ENCODE results near the gene HBS1L. TPM values are rescaled to one million over a fixed set of nuclear protein-coding genes. Genes with fewer than 3 reads are reported as not detected.

HBS1L gene
- total and polyA plus RNA-seq, 9 of the 15 experiments (the other 6 are each of a cell fraction or from before 2014, with no cell fraction given) = 101 to 199 (median 145) TPM

DNA sequence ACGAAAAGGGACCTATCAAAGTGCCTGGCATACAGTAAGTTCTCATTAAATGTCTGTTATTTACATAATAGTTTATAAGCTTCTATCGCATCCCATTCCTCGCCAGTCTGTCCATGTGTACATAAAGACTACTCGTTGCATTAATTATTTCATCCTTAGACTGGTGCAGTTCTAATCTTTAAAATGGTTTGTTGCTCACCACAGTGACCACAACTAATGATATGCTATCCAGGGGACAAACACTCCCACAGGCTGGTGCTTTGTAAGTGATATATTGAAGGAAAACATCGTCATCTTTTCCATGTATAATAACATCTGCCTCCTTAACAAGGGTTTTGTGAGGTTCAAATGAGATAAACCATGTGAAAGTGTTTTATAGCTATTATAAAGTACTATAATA lies 39.0 kb upstream of the HBS1L start (continued):
- peak; percentile 35; the same call in 1 of the 2 replicates for TF ChIP-seq TAL1 (IDR thresholded peaks at IDR 0.05)
- TF ChIP-seq, protein P1, sequence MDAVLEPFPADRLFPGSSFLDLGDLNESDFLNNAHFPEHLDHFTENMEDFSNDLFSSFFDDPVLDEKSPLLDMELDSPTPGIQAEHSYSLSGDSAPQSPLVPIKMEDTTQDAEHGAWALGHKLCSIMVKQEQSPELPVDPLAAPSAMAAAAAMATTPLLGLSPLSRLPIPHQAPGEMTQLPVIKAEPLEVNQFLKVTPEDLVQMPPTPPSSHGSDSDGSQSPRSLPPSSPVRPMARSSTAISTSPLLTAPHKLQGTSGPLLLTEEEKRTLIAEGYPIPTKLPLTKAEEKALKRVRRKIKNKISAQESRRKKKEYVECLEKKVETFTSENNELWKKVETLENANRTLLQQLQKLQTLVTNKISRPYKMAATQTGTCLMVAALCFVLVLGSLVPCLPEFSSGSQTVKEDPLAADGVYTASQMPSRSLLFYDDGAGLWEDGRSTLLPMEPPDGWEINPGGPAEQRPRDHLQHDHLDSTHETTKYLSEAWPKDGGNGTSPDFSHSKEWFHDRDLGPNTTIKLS (IDR thresholded peaks at IDR 0.05; ENCODE audit: borderline replicate concordance, low read depth) = no peak
- TF ChIP-seq CBFA2T3 (IDR thresholded peaks at IDR 0.05) = peak; percentile 69
- TF ChIP-seq HOXB6 (CRISPR knock-in tag; IDR thresholded peaks at IDR 0.05; ENCODE audit: borderline replicate concordance) = no peak
- TF ChIP-seq HNRNPH1 (optimal IDR thresholded peaks at IDR 0.05; ENCODE audit: low read depth, low read length) = no peak

DNA sequence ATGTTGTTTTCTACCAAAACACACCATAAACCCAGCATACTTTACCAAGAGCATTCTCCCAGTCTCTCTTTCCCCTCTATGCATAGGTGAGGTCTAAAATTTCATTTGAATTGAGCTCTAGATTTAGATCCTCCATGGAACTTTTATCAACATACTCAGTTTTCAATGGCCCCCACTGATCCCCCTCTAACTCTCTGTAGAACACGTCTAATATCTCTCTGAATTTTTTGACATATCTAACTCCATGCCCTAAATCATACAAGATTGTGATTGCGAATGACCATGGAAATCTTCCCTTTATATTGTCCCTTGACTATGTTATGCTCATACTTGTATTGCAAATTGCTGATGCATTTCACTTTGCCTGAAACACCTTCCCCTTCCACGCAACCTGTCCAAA lies 38.1 kb upstream of the HBS1L start:
- Histone ChIP-seq H3K4me1 (replicated peaks in 1 of 2; ENCODE audit: control insufficient read depth in 2 of 2, insufficient read depth in 2 of 2, low read length in 2 of 2) (peaks cover 15 to 73% of the 10 kb centered on the region in 2 experiments), H3K27me3 (ENCODE audit: control insufficient read depth in 2 of 2, insufficient read depth in 2 of 2, low read length in 2 of 2) (no peaks in the 10 kb centered on the region), H3K4me2 (ENCODE audit: insufficient read depth, low read length) (no peak overlapping the region), H3K27ac (ENCODE audit: extremely low read depth, low read depth, low read length) (no peak overlapping the region), H4K20me1 (replicated peaks; ENCODE audit: control insufficient read depth, insufficient read depth, low read length) (no peaks in the 10 kb centered on the region), H3K9ac (ENCODE audit: insufficient read depth in 1 of 2, low read depth in 2 of 2, low read length in 2 of 2) (no peak overlapping the region), H3K36me3 (ENCODE audit: control insufficient read depth, insufficient read depth, low read length) (no peaks in the 10 kb centered on the region), H2AFZ (ENCODE audit: low read depth, low read length) (peak overlapping the region; percentile 37), H3K9me3 (replicated peaks; ENCODE audit: control insufficient read depth, insufficient read depth, low read depth, low read length) (no peaks in the 10 kb centered on the region), H3K79me2 (ENCODE audit: control insufficient read depth, insufficient read depth, low read length) (no peaks in the 10 kb centered on the region), H3K9me1 (ENCODE audit: control insufficient read depth, insufficient read depth, low read length) (no peaks in the 10 kb centered on the region), H3K4me3 (no peak overlapping the region)
- in situ Hi-C loops (cut with MboI) (no loop called here), intact Hi-C loops (cut with micrococcal nuclease) (loop anchor here (5.0 kb wide), 1 partner anchor 345 kb away; no protein-coding TSS in a partner anchor)
- DNase-seq (ENCODE audit: extremely low read depth in 1 of 4, low spot score in 3 of 4) (no peak), FAIRE-seq (no peak), ATAC-seq (no peak)
- WGBS (ENCODE audit: insufficient coverage, low coverage, missing lambda C conversion rate) = 70% methylated on average over 3 of the region's 3 CpGs
- BruUV-seq (replicated peaks) = no TSS peak
- POLR2A ChIA-PET = no interaction called here
- CTCF ChIA-PET (ENCODE audit: low intra/inter-chr PET ratio) = no interaction called here
- no peak for TF ChIP-seq SMARCA5 (IDR thresholded peaks at IDR 0.05)
- TF ChIP-seq, protein P2, sequence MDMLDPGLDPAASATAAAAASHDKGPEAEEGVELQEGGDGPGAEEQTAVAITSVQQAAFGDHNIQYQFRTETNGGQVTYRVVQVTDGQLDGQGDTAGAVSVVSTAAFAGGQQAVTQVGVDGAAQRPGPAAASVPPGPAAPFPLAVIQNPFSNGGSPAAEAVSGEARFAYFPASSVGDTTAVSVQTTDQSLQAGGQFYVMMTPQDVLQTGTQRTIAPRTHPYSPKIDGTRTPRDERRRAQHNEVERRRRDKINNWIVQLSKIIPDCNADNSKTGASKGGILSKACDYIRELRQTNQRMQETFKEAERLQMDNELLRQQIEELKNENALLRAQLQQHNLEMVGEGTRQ (CRISPR knock-in tag; IDR thresholded peaks at IDR 0.05) = no peak
- TF ChIP-seq, protein P3, sequence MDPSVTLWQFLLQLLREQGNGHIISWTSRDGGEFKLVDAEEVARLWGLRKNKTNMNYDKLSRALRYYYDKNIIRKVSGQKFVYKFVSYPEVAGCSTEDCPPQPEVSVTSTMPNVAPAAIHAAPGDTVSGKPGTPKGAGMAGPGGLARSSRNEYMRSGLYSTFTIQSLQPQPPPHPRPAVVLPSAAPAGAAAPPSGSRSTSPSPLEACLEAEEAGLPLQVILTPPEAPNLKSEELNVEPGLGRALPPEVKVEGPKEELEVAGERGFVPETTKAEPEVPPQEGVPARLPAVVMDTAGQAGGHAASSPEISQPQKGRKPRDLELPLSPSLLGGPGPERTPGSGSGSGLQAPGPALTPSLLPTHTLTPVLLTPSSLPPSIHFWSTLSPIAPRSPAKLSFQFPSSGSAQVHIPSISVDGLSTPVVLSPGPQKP (CRISPR knock-in tag; IDR thresholded peaks at IDR 0.05) = no peak
- TF ChIP-seq, protein P4, sequence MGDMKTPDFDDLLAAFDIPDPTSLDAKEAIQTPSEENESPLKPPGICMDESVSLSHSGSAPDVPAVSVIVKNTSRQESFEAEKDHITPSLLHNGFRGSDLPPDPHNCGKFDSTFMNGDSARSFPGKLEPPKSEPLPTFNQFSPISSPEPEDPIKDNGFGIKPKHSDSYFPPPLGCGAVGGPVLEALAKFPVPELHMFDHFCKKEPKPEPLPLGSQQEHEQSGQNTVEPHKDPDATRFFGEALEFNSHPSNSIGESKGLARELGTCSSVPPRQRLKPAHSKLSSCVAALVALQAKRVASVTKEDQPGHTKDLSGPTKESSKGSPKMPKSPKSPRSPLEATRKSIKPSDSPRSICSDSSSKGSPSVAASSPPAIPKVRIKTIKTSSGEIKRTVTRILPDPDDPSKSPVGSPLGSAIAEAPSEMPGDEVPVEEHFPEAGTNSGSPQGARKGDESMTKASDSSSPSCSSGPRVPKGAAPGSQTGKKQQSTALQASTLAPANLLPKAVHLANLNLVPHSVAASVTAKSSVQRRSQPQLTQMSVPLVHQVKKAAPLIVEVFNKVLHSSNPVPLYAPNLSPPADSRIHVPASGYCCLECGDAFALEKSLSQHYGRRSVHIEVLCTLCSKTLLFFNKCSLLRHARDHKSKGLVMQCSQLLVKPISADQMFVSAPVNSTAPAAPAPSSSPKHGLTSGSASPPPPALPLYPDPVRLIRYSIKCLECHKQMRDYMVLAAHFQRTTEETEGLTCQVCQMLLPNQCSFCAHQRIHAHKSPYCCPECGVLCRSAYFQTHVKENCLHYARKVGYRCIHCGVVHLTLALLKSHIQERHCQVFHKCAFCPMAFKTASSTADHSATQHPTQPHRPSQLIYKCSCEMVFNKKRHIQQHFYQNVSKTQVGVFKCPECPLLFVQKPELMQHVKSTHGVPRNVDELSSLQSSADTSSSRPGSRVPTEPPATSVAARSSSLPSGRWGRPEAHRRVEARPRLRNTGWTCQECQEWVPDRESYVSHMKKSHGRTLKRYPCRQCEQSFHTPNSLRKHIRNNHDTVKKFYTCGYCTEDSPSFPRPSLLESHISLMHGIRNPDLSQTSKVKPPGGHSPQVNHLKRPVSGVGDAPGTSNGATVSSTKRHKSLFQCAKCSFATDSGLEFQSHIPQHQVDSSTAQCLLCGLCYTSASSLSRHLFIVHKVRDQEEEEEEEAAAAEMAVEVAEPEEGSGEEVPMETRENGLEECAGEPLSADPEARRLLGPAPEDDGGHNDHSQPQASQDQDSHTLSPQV (IDR thresholded peaks at IDR 0.05) = peak; percentile 53
- TF ChIP-seq, protein P5, sequence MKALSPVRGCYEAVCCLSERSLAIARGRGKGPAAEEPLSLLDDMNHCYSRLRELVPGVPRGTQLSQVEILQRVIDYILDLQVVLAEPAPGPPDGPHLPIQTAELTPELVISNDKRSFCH (CRISPR knock-in tag; IDR thresholded peaks at IDR 0.05) = no peak
- TF ChIP-seq, protein P5 (tag; IDR thresholded peaks at IDR 0.05) = 0 out of 2 replicates have a peak, but pooled peaks have one; percentile 18
